GM21529 (cell line): ENCODE measurements around the gene MRPL4.

Source experiments
- ATAC-seq: cut with Tn5 transposase; IDR thresholded peaks from one replicate; pipeline ENCODE4 v1.9.1; 2021; ENCODE audit not compliant: unreplicated experiment

The MRPL4 gene

DNA sequence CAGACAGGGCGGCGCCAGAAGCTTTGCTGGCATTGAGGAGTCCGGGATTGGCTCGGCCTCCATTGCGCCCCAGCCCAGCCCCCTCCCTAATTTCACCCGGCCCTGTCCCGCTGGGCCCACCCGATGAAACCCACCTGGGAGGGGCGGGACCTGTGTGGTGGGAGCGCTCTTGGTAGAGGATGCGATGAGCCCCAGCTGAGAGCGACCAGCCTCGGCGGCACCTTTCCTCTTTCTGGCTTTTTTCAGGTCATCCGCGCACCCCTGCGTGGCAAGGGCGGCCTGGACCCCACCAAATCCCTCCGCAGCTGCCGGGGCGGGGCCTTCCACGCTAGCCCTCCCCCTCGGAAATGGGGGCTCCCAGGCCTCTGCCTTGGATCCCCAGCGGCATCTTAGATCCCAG is 57.4 kb downstream of the MRPL4 start, which contains the start of gene ZGLP1:
TSS of gene ZGLP1 (minus strand) at position 393 of the 400 bp plus-strand sequence.
- no peak for ATAC-seq
